ENCODE results near the gene GALNTL6. TPM values are rescaled to one million over a fixed set of nuclear protein-coding genes. Genes with fewer than 3 reads are reported as not detected.

Gene GALNTL6
- total RNA-seq, 1 experiment from 2014 or later, result not detected

- no peak overlapping the region for H3K4me3 ChIP-seq
- no peak for TF ChIP-seq EZH2 (IDR thresholded peaks at IDR 0.05; ENCODE audit: low read depth)
- TF ChIP-seq, protein P1, sequence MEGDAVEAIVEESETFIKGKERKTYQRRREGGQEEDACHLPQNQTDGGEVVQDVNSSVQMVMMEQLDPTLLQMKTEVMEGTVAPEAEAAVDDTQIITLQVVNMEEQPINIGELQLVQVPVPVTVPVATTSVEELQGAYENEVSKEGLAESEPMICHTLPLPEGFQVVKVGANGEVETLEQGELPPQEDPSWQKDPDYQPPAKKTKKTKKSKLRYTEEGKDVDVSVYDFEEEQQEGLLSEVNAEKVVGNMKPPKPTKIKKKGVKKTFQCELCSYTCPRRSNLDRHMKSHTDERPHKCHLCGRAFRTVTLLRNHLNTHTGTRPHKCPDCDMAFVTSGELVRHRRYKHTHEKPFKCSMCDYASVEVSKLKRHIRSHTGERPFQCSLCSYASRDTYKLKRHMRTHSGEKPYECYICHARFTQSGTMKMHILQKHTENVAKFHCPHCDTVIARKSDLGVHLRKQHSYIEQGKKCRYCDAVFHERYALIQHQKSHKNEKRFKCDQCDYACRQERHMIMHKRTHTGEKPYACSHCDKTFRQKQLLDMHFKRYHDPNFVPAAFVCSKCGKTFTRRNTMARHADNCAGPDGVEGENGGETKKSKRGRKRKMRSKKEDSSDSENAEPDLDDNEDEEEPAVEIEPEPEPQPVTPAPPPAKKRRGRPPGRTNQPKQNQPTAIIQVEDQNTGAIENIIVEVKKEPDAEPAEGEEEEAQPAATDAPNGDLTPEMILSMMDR (conservative IDR thresholded peaks at IDR 0.05), result no peak
- no peaks in the 10 kb centered on the region for H3F3A ChIP-seq (ENCODE audit: insufficient read depth, low read depth)
- H4K20me1 ChIP-seq (ENCODE audit: insufficient read depth), result no peaks in the 10 kb centered on the region
- H2AFZ ChIP-seq, result no peak overlapping the region
- H3K9me2 ChIP-seq (ENCODE audit: insufficient read depth), result no peaks in the 10 kb centered on the region
- H3K4me2 ChIP-seq, result no peak overlapping the region
- no peaks in the 10 kb centered on the region for H3K9me3 ChIP-seq (ENCODE audit: insufficient read depth, low read depth)
- no peak for DNase-seq
- no peaks in the 10 kb centered on the region for H3K4me1 ChIP-seq (replicated peaks; ENCODE audit: insufficient read depth)
- no TSS peak for BruUV-seq (replicated peaks)
- ChIA-PET POLR2A (ENCODE audit: unreplicated experiment) (no interaction called here), CTCF (no interaction called here)
- H3K27ac ChIP-seq, result no peak overlapping the region
- H3K27me3 ChIP-seq (ENCODE audit: insufficient read depth, low read depth), result no peaks in the 10 kb centered on the region
- H3K79me2 ChIP-seq (ENCODE audit: low read depth), result no peaks in the 10 kb centered on the region
- intact Hi-C loops (cut with micrococcal nuclease; ENCODE audit: unreplicated experiment), result no loop called here
- no peaks in the 10 kb centered on the region for H3K36me3 ChIP-seq (ENCODE audit: low read depth)
These were observed 134.2 kb downstream of the GALNTL6 start for GRCh38 chr4:171947400-171947799.

DNA sequence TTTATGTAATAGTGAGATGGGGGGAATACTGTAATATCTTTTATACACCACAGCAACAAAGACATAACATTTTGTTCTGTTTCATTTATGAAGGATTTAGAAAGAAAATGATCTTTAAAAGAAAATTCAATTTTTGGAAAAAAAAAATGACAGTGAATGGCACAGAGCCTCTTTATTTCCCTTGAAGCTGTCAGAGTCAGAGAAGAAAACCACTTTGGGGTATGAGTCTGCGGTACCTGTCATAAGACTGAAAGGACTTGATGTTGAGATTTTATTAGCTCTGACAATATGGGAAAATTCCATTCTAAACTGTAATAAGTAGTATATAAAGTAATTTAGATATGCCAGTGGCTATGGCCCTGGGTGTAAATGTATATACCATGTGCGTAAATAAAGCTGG, 134.8 kb downstream of the GALNTL6 start:
- CTCF ChIA-PET, result no interaction called here
- Histone ChIP-seq H3K4me3 (no peak overlapping the region), H2AFZ (no peak overlapping the region), H4K20me1 (ENCODE audit: insufficient read depth) (no peaks in the 10 kb centered on the region), H3K36me3 (ENCODE audit: low read depth) (no peaks in the 10 kb centered on the region), H3K79me2 (ENCODE audit: low read depth) (no peaks in the 10 kb centered on the region), H3K9me3 (ENCODE audit: insufficient read depth, low read depth) (no peaks in the 10 kb centered on the region), H3K9me2 (ENCODE audit: insufficient read depth) (no peaks in the 10 kb centered on the region), H3K4me1 (replicated peaks; ENCODE audit: insufficient read depth) (no peaks in the 10 kb centered on the region), H3K4me2 (no peak overlapping the region), H3K27ac (no peak overlapping the region), H3F3A (ENCODE audit: insufficient read depth, low read depth) (no peaks in the 10 kb centered on the region), H3K27me3 (ENCODE audit: insufficient read depth, low read depth) (no peaks in the 10 kb centered on the region)
- BruUV-seq (replicated peaks), result no TSS peak
- DNase-seq, result no peak
- intact Hi-C loops (cut with micrococcal nuclease; ENCODE audit: unreplicated experiment), result no loop called here
- POLR2A ChIA-PET (ENCODE audit: unreplicated experiment), result no interaction called here
- TF ChIP-seq, protein P1 (conservative IDR thresholded peaks at IDR 0.05), result no peak
- TF ChIP-seq EZH2 (IDR thresholded peaks at IDR 0.05; ENCODE audit: low read depth), result no peak

DNA sequence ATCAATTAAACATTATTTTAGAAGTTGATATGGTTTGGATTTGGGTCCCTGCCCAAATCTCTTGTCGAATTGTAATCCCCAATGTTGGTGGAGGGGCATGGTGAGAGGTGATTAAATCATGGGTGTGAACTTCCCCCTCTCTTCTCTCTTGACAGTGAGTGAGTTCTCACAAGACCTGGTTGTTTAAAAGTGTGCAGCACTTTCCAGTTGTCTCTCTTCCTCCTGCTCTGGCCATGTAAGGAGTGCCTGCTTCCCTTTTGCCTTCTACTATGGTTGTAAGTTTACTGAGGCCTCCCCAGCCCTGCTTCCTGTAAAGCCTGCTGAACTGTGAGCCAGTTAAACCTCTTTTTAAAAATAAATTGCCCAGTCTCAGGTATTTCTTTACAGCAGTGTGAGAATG, 141.4 kb downstream of the GALNTL6 start:
- Histone ChIP-seq H3K4me3 (no peak overlapping the region), H3K9me2 (ENCODE audit: insufficient read depth) (no peaks in the 10 kb centered on the region), H2AFZ (no peak overlapping the region)

More for the DNA sequence above, 141.4 kb downstream of the GALNTL6 start:
- H3K4me1 ChIP-seq (replicated peaks; ENCODE audit: insufficient read depth), result no peaks in the 10 kb centered on the region
- H3K79me2 ChIP-seq (ENCODE audit: low read depth), result no peaks in the 10 kb centered on the region
- H3K4me2 ChIP-seq, result no peak overlapping the region
- intact Hi-C loops (cut with micrococcal nuclease; ENCODE audit: unreplicated experiment), result no loop called here
- no peak for TF ChIP-seq EZH2 (IDR thresholded peaks at IDR 0.05; ENCODE audit: low read depth)
- TF ChIP-seq, protein P1 (conservative IDR thresholded peaks at IDR 0.05), result no peak
- no TSS peak for BruUV-seq (replicated peaks)
- ChIA-PET POLR2A (ENCODE audit: unreplicated experiment) (no interaction called here), CTCF (no interaction called here)
- no peak overlapping the region for H3K27ac ChIP-seq
- no peaks in the 10 kb centered on the region for H3K36me3 ChIP-seq (ENCODE audit: low read depth)
- no peaks in the 10 kb centered on the region for H3K27me3 ChIP-seq (ENCODE audit: insufficient read depth, low read depth)
- H3F3A ChIP-seq (ENCODE audit: insufficient read depth, low read depth), result no peaks in the 10 kb centered on the region
- no peak for DNase-seq
- H3K9me3 ChIP-seq (ENCODE audit: insufficient read depth, low read depth), result no peaks in the 10 kb centered on the region
- no peaks in the 10 kb centered on the region for H4K20me1 ChIP-seq (ENCODE audit: insufficient read depth)
